Ascending aorta (tissue), 2 donors: ENCODE data around the gene AFF3. TPM values are rescaled to one million over a fixed set of nuclear protein-coding genes. Genes with fewer than 3 reads are reported as not detected.

Source experiments
- DNase-seq, 2 donors: peaks; one replicate each; pipeline ENCODE4 v3.0.0-alpha.2; 2019; ENCODE audit warnings: low spot score in 2 of 2
- H3K27ac ChIP-seq, 2 donors: fragments of 200-600 bp; sonication (generic); one replicate each; pipeline ENCODE4 v1.5.1; 2016 to 2017; ENCODE audit warnings: mild to moderate bottlenecking in 1 of 2
- H3K27me3 ChIP-seq: fragments of 200-600 bp; sonication (generic); one replicate; pipeline ENCODE4 v1.5.1; 2017
- H3K36me3 ChIP-seq, 2 donors: fragments of 200-600 bp; sonication (generic); one replicate each; pipeline ENCODE4 v1.5.1; 2016
- H3K4me1 ChIP-seq, 2 donors: fragments of 200-600 bp; sonication (generic); one replicate each; pipeline ENCODE4 v1.5.1; 2016 to 2017; ENCODE audit warnings: mild to moderate bottlenecking in 1 of 2
- H3K4me3 ChIP-seq, 2 donors: fragments of 200-600 bp; sonication (generic); one replicate each; pipeline ENCODE4 v1.5.1; 2016 to 2017; ENCODE audit warnings: mild to moderate bottlenecking in 1 of 2
- H3K9me3 ChIP-seq, 2 donors: fragments of 200-600 bp; sonication (generic); one replicate each; pipeline ENCODE4 v1.5.1; 2016
- intact Hi-C: fragments of 100-400 bp; cut with DNase I; formaldehyde crosslinking; loops from one replicate; pipeline ENCODE4 v1.15.1; 2023
- total RNA-seq: library from RNA; depleted of rRNA; stranded (reverse); fragments of >200 nt; gene quantifications from one replicate; pipeline ENCODE4 v1.1.0, GENCODE V29; 2016
- TF ChIP-seq, protein P1 (sequence below), 3 experiments: fragments of 200-600 bp in 2 of 3; fragments of 450-650 bp in 1 of 3; sonication (generic) in 2 of 3; IDR thresholded peaks; one replicate each; pipeline ENCODE4 v1.5.1; 2016 to 2019; ENCODE audit warnings: antibody characterized with exemption in 3 of 3, mild to moderate bottlenecking in 1 of 3, moderate library complexity in 1 of 3

AFF3 gene
- total RNA-seq, 1 donor from 2014 or later, result 7.1 TPM

DNA sequence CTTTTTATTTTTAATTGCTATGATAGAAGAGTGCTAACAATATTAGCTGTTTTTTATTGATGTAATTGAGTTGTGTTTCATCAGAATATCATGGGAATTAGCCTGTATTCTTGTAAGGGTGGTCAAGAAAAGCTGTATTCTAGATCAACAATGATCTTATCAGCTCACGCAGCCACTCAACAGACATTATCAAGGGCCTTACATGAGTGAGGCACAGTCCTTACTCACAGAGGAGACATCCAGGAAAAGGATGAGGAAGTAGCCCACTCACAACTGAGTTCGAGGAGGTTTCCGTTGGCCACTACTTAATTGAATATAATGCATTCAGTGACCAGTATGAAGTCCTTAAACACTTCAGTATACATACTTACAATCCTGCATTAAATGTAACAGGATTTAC, 152.5 kb downstream of the AFF3 start:
- intact Hi-C loops, result no loop called here
- Histone ChIP-seq H3K9me3 (no peaks in the 10 kb centered on the region), H3K36me3 (no peaks in the 10 kb centered on the region), H3K4me1 (no peaks in the 10 kb centered on the region), H3K27ac (no peak overlapping the region), H3K27me3 (no peaks in the 10 kb centered on the region), H3K4me3 (no peak overlapping the region)
- TF ChIP-seq, protein P1, sequence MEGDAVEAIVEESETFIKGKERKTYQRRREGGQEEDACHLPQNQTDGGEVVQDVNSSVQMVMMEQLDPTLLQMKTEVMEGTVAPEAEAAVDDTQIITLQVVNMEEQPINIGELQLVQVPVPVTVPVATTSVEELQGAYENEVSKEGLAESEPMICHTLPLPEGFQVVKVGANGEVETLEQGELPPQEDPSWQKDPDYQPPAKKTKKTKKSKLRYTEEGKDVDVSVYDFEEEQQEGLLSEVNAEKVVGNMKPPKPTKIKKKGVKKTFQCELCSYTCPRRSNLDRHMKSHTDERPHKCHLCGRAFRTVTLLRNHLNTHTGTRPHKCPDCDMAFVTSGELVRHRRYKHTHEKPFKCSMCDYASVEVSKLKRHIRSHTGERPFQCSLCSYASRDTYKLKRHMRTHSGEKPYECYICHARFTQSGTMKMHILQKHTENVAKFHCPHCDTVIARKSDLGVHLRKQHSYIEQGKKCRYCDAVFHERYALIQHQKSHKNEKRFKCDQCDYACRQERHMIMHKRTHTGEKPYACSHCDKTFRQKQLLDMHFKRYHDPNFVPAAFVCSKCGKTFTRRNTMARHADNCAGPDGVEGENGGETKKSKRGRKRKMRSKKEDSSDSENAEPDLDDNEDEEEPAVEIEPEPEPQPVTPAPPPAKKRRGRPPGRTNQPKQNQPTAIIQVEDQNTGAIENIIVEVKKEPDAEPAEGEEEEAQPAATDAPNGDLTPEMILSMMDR (IDR thresholded peaks at IDR 0.05), result no peak
- no peak for DNase-seq

DNA sequence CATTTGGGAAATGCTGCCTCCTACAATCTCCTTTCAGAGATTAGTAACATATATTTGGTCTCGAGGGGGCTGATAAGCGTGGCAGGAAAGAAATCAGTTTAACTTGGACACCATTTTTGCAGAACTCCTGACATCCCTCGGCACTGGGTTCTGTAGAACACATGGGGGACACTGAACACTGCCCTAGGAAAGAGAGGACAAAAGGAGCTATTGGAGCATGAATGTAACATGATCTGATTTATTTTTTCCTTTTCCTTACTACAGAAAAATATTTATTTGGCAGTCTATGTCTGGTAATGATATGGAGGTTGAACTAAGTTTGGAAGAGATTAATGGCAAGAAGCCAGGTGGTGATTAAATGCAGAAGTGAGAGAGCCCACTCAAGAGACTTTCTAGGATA, 153.8 kb downstream of the AFF3 start:
- intact Hi-C loops, result no loop called here
- no peaks in the 10 kb centered on the region for H3K9me3 ChIP-seq
- H3K4me3 ChIP-seq, result no peak overlapping the region
- H3K36me3 ChIP-seq, result no peaks in the 10 kb centered on the region
- TF ChIP-seq, protein P1 (IDR thresholded peaks at IDR 0.05), result no peak
- no peak for DNase-seq
- H3K4me1 ChIP-seq, result no peaks in the 10 kb centered on the region
- no peaks in the 10 kb centered on the region for H3K27me3 ChIP-seq
- H3K27ac ChIP-seq, result no peak overlapping the region

DNA sequence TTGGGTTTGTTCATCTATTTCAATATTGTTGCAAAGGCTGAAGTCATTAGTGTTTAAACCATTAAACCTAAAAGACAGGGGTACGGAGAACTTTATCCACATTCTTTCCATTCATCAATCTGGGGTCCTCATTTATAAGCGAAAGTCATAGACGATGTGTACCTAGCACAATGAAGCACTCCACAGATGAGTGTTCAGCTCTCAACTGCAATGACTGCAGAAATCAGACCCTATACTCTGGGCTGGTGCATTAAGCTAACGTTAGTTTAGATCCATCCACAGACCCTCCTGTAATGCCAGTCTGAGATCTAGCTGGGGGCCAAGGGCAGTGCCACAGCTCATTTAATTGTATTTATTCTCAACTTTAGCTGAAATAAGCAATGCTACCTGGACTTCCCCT, 155.2 kb downstream of the AFF3 start:
- H3K27ac ChIP-seq, result no peak overlapping the region
- intact Hi-C loops, result no loop called here

DNA sequence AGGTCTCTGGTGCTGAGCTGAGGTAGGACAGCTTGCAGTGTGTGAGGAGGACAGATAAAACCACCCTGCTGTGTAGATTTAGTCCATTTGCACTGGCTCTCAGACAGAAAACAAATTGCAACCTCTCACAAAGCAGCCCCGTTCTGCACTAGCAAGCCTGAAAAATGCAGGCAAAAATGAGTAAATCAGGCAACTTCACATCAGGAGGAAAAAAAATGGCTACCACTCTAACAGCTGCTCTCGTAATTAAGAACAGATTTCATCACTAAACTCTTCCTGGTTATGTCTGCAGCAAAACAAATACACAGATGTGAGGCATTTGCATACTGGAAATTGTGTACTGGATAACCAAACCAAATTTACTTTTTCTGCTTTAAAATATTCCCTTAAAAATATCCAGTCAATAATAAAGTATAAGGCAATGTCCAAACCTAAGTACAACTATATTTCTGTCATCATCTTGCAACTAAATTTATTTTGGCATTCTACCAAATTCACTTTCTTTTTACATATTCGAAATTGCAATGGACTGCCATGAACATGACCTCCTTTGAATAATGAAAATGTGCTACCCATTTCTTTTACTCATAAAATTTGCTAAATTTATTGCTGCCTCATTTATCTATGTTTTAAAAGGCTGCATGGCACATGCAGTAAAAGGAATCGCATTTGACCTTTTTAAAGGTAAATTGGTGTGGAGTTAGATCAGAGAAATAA, 157.4 kb downstream of the AFF3 start:
- no peak for DNase-seq
- no peaks in the 10 kb centered on the region for H3K27me3 ChIP-seq
- H3K4me3 ChIP-seq, result no peak overlapping the region
- no peak overlapping the region for H3K27ac ChIP-seq
- H3K36me3 ChIP-seq, result no peaks in the 10 kb centered on the region
- H3K4me1 ChIP-seq, result no peaks in the 10 kb centered on the region
- intact Hi-C loops, result no loop called here
- H3K9me3 ChIP-seq, result no peaks in the 10 kb centered on the region
- TF ChIP-seq, protein P1 (IDR thresholded peaks at IDR 0.05), result no peak

More for the DNA sequence above, 155.2 kb downstream of the AFF3 start:
- H3K36me3 ChIP-seq, result no peaks in the 10 kb centered on the region
- no peaks in the 10 kb centered on the region for H3K4me1 ChIP-seq
- H3K9me3 ChIP-seq, result no peaks in the 10 kb centered on the region
- H3K4me3 ChIP-seq, result no peak overlapping the region
- DNase-seq, result no peak
- TF ChIP-seq, protein P1 (IDR thresholded peaks at IDR 0.05), result no peak
- no peaks in the 10 kb centered on the region for H3K27me3 ChIP-seq

DNA sequence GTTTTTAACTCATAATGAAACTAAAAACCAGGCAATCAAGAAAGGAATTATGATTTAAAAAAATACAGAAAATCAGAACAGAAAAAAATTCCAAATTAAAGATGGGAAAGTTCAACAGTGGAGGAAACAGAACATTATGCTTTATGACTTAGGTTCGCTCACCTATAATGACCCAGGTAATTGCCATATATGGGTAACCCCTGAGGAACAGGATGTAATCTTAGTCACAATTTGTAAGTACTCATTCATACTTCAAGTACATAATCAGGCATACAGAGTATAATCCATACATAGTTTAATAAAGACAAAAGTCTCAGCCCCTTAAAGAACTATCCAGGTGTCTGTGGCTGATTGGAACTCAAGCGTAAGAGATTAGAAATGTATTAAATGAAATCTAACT, 159.6 kb downstream of the AFF3 start:
- intact Hi-C loops, result no loop called here
- Histone ChIP-seq H3K27me3 (no peaks in the 10 kb centered on the region), H3K4me3 (no peak overlapping the region), H3K4me1 (no peaks in the 10 kb centered on the region), H3K36me3 (no peaks in the 10 kb centered on the region), H3K27ac (no peak overlapping the region), H3K9me3 (no peaks in the 10 kb centered on the region)
- no peak for DNase-seq
- TF ChIP-seq, protein P1 (IDR thresholded peaks at IDR 0.05), result no peak

DNA sequence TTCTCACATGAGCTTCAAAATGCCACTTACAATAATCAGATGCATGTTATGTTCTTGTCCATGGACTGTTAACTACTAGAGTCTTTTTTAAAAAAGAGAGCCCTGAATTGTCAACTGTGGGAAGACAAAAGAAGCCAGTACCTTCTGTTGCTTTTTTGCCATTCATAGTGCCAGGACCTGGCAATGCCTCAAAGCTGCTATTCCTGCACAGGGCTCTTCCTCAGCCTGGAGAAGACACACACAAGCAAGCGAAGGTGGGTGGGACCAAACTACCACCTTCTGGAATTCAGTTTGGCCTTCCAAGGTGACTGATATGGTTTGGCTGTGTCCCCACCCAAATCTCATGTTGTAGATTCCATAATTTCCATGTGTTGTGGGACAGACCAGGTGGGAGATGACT, 160.6 kb downstream of the AFF3 start:
- Histone ChIP-seq H3K36me3 (no peaks in the 10 kb centered on the region), H3K9me3 (no peaks in the 10 kb centered on the region), H3K4me1 (no peaks in the 10 kb centered on the region), H3K4me3 (no peak overlapping the region), H3K27ac (no peak overlapping the region), H3K27me3 (no peaks in the 10 kb centered on the region)
- intact Hi-C loops, result no loop called here
- TF ChIP-seq, protein P1 (IDR thresholded peaks at IDR 0.05), result no peak
- no peak for DNase-seq
